ENCODE results near the gene RTRAF. TPM values are rescaled to one million over a fixed set of nuclear protein-coding genes. Genes with fewer than 3 reads are reported as not detected.

RTRAF gene
- total and polyA plus RNA-seq, 2 of the 8 experiments (the other 6 are each of a cell fraction or from before 2014, with no cell fraction given), result 149 to 359 TPM

DNA sequence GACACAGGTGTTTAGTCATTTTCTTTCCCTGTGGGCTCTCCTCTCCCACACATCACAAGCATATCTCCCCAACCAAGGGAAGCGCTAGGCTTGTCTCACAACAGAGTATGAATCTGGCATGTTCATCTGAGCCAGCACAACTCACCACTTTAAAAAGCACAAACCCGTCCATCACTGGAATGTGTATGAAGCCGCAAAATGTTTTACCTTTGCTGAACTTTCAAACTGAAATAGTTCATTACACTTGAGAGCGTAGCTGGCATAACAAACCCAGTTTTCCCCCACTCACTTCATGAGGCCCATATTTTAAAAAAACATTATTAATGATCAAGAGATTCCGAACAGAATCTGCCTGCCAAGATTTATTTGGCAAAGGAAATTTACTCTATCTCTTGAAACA is 63.7 kb downstream of the RTRAF start:
- Histone ChIP-seq H4K5ac (ENCODE audit: insufficient read length, low read depth, low read length) (no peak overlapping the region), H4K8ac (ENCODE audit: extremely low read depth, insufficient read depth, low read length) (no peak overlapping the region; the same call in 1 of the 2 replicates), H2AFZ (ENCODE audit: low read length) (no peak overlapping the region), H2BK12ac (ENCODE audit: low read depth, low read length) (no peak overlapping the region), H3K18ac (ENCODE audit: extremely low read depth, low read length) (no peak overlapping the region), H3K27me3 (replicated peaks in 1 of 4; ENCODE audit: control insufficient read depth in 3 of 4, extremely low read depth in 1 of 4, insufficient read depth in 3 of 4, low read length in 3 of 4) (no peaks in the 10 kb centered on the region), H4K91ac (replicated peaks; ENCODE audit: insufficient read length, low read length) (no peak overlapping the region), H3K4me1 (replicated peaks in 1 of 4; ENCODE audit: control insufficient read depth in 3 of 4, insufficient read depth in 4 of 4, low read length in 3 of 4) (peaks cover 0 to 5% (median 1%) of the 10 kb centered on the region in 4 experiments; a peak in 3 of 7 replicates), H3K4me3 (ENCODE audit: extremely low read depth in 1 of 4, insufficient read depth in 2 of 4, low read depth in 3 of 4, low read length in 4 of 4) (no peak overlapping the region), H2BK5ac (ENCODE audit: low read depth, low read length) (no peak overlapping the region), H4K20me1 (replicated peaks in 1 of 2; ENCODE audit: control insufficient read depth in 1 of 2, insufficient read depth in 2 of 2, low read length in 2 of 2) (no peaks in the 10 kb centered on the region), H3K4ac (replicated peaks; ENCODE audit: insufficient read length, low read depth, low read length) (no peak overlapping the region), H3K36me3 (ENCODE audit: control insufficient read depth in 2 of 4, insufficient read depth in 4 of 4, low read length in 3 of 4) (no peaks in the 10 kb centered on the region), H3K56ac (replicated peaks; ENCODE audit: insufficient read length, low read depth, low read length) (no peak overlapping the region), H3K9me3 (ENCODE audit: insufficient read depth in 2 of 2, low read depth in 1 of 2, low read length in 1 of 2) (no peaks in the 10 kb centered on the region), H3K23me2 (ENCODE audit: low read depth, low read length) (no peaks in the 10 kb centered on the region), H2BK15ac (ENCODE audit: low read length) (no peak overlapping the region), H2BK120ac (replicated peaks; ENCODE audit: low read depth, low read length) (no peak overlapping the region), H3K14ac (ENCODE audit: insufficient read length) (no peak overlapping the region), H3K4me2 (ENCODE audit: insufficient read depth in 1 of 2, low read depth in 2 of 2, low read length in 2 of 2) (no peak overlapping the region), H3K79me2 (ENCODE audit: control insufficient read depth in 1 of 2, insufficient read depth in 2 of 2, low read length in 2 of 2) (no peaks in the 10 kb centered on the region), H3K9ac (replicated peaks in 1 of 4; ENCODE audit: extremely low read depth in 1 of 4, low read depth in 3 of 4, low read length in 3 of 4) (no peak overlapping the region), H3K27ac (ENCODE audit: low read depth, low read length) (no peak overlapping the region), H2AK5ac (ENCODE audit: low read depth, low read length) (no peak overlapping the region), H2BK20ac (ENCODE audit: low read length) (no peak overlapping the region), H3K79me1 (ENCODE audit: low read depth, low read length) (no peaks in the 10 kb centered on the region), H3K23ac (ENCODE audit: insufficient read length) (no peak overlapping the region)
- 87% methylated on average over 5 of the region's 5 CpGs; no CpG with 5 or more reads in 1 of the 2 experiments for WGBS, 2 experiments (ENCODE audit: extremely low coverage in 1 of 2, insufficient coverage in 1 of 2, insufficient read length in 1 of 2, insufficient replicate concordance in 2 of 2, low coverage in 1 of 2, low lambda C conversion rate in 2 of 2, missing lambda C conversion rate in 1 of 2)
- TF ChIP-seq, protein P1, sequence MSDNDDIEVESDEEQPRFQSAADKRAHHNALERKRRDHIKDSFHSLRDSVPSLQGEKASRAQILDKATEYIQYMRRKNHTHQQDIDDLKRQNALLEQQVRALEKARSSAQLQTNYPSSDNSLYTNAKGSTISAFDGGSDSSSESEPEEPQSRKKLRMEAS (IDR thresholded peaks at IDR 0.05), result no peak
- no peak for TF ChIP-seq SP2 (IDR thresholded peaks at IDR 0.05; ENCODE audit: low read length)
- TF ChIP-seq NRF1 (IDR thresholded peaks at IDR 0.05; ENCODE audit: low read depth, low read length), result no peak
- no peak for TF ChIP-seq BRCA1 (IDR thresholded peaks at IDR 0.05; ENCODE audit: low read depth, low read length)
- TF ChIP-seq HDAC2 (IDR thresholded peaks at IDR 0.05; ENCODE audit: borderline replicate concordance in 1 of 2, low read depth in 2 of 2, low read length in 2 of 2), result no peak
- TF ChIP-seq, protein P2, sequence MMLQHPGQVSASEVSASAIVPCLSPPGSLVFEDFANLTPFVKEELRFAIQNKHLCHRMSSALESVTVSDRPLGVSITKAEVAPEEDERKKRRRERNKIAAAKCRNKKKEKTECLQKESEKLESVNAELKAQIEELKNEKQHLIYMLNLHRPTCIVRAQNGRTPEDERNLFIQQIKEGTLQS (IDR thresholded peaks at IDR 0.05; ENCODE audit: insufficient read depth, low read depth, low read length), result no peak
- TF ChIP-seq RAD21 (IDR thresholded peaks at IDR 0.05 in 1 of 2, conservative IDR thresholded peaks at IDR 0.05 in 1 of 2; ENCODE audit: low read depth in 2 of 2, low read length in 2 of 2), result no peak
- ChIA-PET POLR2A (ENCODE audit: partially characterized antibody) (no interaction called here), CTCF (ENCODE audit: partially characterized antibody) (interaction anchor here (2.8 kb wide), 1 partner anchor 9 kb away, joined by 16 read pairs; no protein-coding TSS in a partner anchor)
- FAIRE-seq, result no peak
- no peak for DNase-seq (ENCODE audit: low read depth in 1 of 2, low spot score in 2 of 2)

Measured in H1 (cell line).